Parathyroid adenoma (tissue), 2 donors: ENCODE measurements around the gene GLI3.

Source experiments
- H2AFZ ChIP-seq: fragments of 300-600 bp; sonication (generic); one replicate; pipeline ENCODE4 v1.7.0; 2017; ENCODE audit warnings: antibody characterized with exemption, mild to moderate bottlenecking
- H3K27ac ChIP-seq: fragments of 300-600 bp; sonication (generic); one replicate; pipeline ENCODE4 v1.7.0; 2017
- H3K27me3 ChIP-seq: fragments of 300-600 bp; sonication (generic); one replicate; pipeline ENCODE4 v1.7.0; 2017; ENCODE audit warnings: low read length; ENCODE audit not compliant: control insufficient read depth, insufficient read depth
- H3K36me3 ChIP-seq: fragments of 300-600 bp; sonication (generic); one replicate; pipeline ENCODE4 v1.7.0; 2017; ENCODE audit warnings: low read length; ENCODE audit not compliant: control insufficient read depth, insufficient read depth
- H3K4me1 ChIP-seq: fragments of 300-600 bp; sonication (generic); one replicate; pipeline ENCODE4 v1.7.0; 2017; ENCODE audit warnings: control low read depth
- H3K4me2 ChIP-seq: fragments of 300-600 bp; sonication (generic); one replicate; pipeline ENCODE4 v1.7.0; 2017; ENCODE audit warnings: low read length
- H3K4me3 ChIP-seq: fragments of 300-600 bp; sonication (generic); one replicate; pipeline ENCODE4 v1.7.0; 2017; ENCODE audit warnings: low read depth, low read length
- H3K79me2 ChIP-seq: fragments of 300-600 bp; sonication (generic); one replicate; pipeline ENCODE4 v1.7.0; 2017; ENCODE audit warnings: control low read depth
- H3K9ac ChIP-seq: fragments of 300-600 bp; sonication (generic); one replicate; pipeline ENCODE4 v1.7.0; 2017; ENCODE audit warnings: mild to moderate bottlenecking
- H3K9me3 ChIP-seq: fragments of 300-600 bp; sonication (generic); one replicate; pipeline ENCODE4 v1.7.0; 2017; ENCODE audit warnings: low read length; ENCODE audit not compliant: control insufficient read depth
- TF ChIP-seq, protein P1 (sequence below): fragments of 300-600 bp; sonication (generic); IDR thresholded peaks from one replicate; pipeline ENCODE4 v1.7.0; 2017; ENCODE audit warnings: antibody characterized with exemption, mild to moderate bottlenecking
- donor health status: primary hyperparathyroidism.

The GLI3 gene

GRCh38 chr7:41998041-41998440 is 239.0 kb downstream of the GLI3 start:
- TF ChIP-seq, protein P1, sequence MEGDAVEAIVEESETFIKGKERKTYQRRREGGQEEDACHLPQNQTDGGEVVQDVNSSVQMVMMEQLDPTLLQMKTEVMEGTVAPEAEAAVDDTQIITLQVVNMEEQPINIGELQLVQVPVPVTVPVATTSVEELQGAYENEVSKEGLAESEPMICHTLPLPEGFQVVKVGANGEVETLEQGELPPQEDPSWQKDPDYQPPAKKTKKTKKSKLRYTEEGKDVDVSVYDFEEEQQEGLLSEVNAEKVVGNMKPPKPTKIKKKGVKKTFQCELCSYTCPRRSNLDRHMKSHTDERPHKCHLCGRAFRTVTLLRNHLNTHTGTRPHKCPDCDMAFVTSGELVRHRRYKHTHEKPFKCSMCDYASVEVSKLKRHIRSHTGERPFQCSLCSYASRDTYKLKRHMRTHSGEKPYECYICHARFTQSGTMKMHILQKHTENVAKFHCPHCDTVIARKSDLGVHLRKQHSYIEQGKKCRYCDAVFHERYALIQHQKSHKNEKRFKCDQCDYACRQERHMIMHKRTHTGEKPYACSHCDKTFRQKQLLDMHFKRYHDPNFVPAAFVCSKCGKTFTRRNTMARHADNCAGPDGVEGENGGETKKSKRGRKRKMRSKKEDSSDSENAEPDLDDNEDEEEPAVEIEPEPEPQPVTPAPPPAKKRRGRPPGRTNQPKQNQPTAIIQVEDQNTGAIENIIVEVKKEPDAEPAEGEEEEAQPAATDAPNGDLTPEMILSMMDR = no peak
- H3K4me3 ChIP-seq = no peak overlapping the region
- no peak overlapping the region for H3K9ac ChIP-seq
- no peaks in the 10 kb centered on the region for H3K9me3 ChIP-seq
- H3K36me3 ChIP-seq = no peaks in the 10 kb centered on the region
- H2AFZ ChIP-seq = no peak overlapping the region
- no peaks in the 10 kb centered on the region for H3K79me2 ChIP-seq
- no peak overlapping the region for H3K27ac ChIP-seq
- no peaks in the 10 kb centered on the region for H3K27me3 ChIP-seq
- H3K4me2 ChIP-seq = no peak overlapping the region
- no peaks in the 10 kb centered on the region for H3K4me1 ChIP-seq

DNA sequence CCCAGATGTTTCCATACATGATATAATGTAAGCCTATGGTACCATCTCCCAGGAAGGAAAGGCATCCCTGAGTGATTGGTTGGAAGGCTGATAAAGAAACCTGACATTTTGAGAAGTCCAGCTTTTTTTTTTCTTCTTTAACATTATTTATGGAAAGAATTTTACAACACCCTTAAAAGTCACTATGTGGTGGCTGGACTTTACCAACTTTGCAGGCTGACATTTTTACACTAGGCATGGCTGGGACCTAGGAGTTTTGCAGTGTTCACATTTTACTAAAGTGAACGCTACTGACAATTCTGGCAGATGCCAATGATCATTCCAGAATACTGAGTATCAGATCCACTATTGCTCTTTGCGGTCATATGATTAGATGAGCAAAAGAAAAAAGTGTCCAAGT is 239.9 kb downstream of the GLI3 start:
- Histone ChIP-seq H3K4me2 (no peak overlapping the region), H3K9ac (no peak overlapping the region), H3K79me2 (no peaks in the 10 kb centered on the region), H3K4me1 (no peaks in the 10 kb centered on the region), H3K36me3 (no peaks in the 10 kb centered on the region), H3K9me3 (no peaks in the 10 kb centered on the region), H3K27me3 (no peaks in the 10 kb centered on the region), H3K4me3 (no peak overlapping the region), H2AFZ (no peak overlapping the region), H3K27ac (no peak overlapping the region)
- TF ChIP-seq, protein P1 = no peak

- Histone ChIP-seq H3K4me1 (no peaks in the 10 kb centered on the region), H3K9me3 (no peaks in the 10 kb centered on the region), H3K27me3 (no peaks in the 10 kb centered on the region), H3K27ac (no peak overlapping the region), H3K9ac (no peak overlapping the region), H3K36me3 (no peaks in the 10 kb centered on the region), H3K4me2 (no peak overlapping the region), H2AFZ (no peak overlapping the region), H3K79me2 (no peaks in the 10 kb centered on the region), H3K4me3 (no peak overlapping the region)
- TF ChIP-seq, protein P1 = no peak
Observed at GRCh38 chr7:41996381-41997035, 240.5 kb downstream of the GLI3 start.

GRCh38 chr7:41995632-41996271 is 241.3 kb downstream of the GLI3 start:
- H3K4me1 ChIP-seq = no peaks in the 10 kb centered on the region
- TF ChIP-seq, protein P1 = no peak
- no peaks in the 10 kb centered on the region for H3K9me3 ChIP-seq

DNA sequence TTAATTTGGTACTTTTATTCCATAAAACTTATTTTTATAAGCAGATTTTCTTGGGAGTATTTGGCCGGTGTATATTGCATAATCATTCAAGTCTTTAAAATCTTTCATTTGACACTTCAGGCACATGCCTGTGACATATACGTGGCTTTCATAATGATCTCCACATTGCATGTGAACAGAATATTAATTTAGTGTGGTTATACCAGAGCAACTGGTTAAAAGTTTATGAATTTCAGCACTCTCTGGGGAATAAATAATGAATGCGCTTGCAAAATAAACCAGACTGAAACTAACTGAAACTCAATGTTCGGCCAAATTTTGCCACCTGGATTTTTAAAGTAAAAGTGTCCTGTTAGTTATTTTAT is 242.3 kb downstream of the GLI3 start:
- H3K4me3 ChIP-seq = no peak overlapping the region
- TF ChIP-seq, protein P1 = no peak
- no peaks in the 10 kb centered on the region for H3K27me3 ChIP-seq
- no peak overlapping the region for H3K9ac ChIP-seq
- no peak overlapping the region for H3K4me2 ChIP-seq
- H3K79me2 ChIP-seq = no peaks in the 10 kb centered on the region
- H3K9me3 ChIP-seq = no peaks in the 10 kb centered on the region
- no peaks in the 10 kb centered on the region for H3K4me1 ChIP-seq
- no peak overlapping the region for H3K27ac ChIP-seq
- no peaks in the 10 kb centered on the region for H3K36me3 ChIP-seq
- no peak overlapping the region for H2AFZ ChIP-seq

More at GRCh38 chr7:41995632-41996271, 241.3 kb downstream of the GLI3 start:
- H3K9ac ChIP-seq = no peak overlapping the region
- H3K79me2 ChIP-seq = no peaks in the 10 kb centered on the region
- no peaks in the 10 kb centered on the region for H3K36me3 ChIP-seq
- H3K4me3 ChIP-seq = no peak overlapping the region
- no peak overlapping the region for H3K4me2 ChIP-seq
- no peak overlapping the region for H2AFZ ChIP-seq
- no peak overlapping the region for H3K27ac ChIP-seq
- no peaks in the 10 kb centered on the region for H3K27me3 ChIP-seq
